ENCODE measurements around the gene ZNF816.
"Not testable (repeated sequence)": the region's sequence is repeated elsewhere in the genome, so short reads cannot be mapped to it uniquely, and the experiment has no call there.

ZNF816 gene

GRCh38 chr19:52936151-52936953 lies 26.3 kb downstream of the ZNF816 start:
- Mint-ChIP-seq H3K27me3 (ENCODE audit: low read depth) (no peaks in the 10 kb centered on the region), H3K9me3 (peaks cover 26% of the 10 kb centered on the region), H3K36me3 (ENCODE audit: low read depth) (peaks cover 60% of the 10 kb centered on the region), H3K4me3 (no peak overlapping the region), H3K4me1 (ENCODE audit: low read depth) (peaks cover 25% of the 10 kb centered on the region), H3K27ac (no peak overlapping the region)
- DNase-seq (ENCODE audit: low spot score): no peak

- Mint-ChIP-seq H3K27ac (no peak overlapping the region), H3K36me3 (ENCODE audit: low read depth) (peaks cover 59% of the 10 kb centered on the region), H3K4me1 (ENCODE audit: low read depth) (peaks cover 21% of the 10 kb centered on the region), H3K27me3 (ENCODE audit: low read depth) (no peaks in the 10 kb centered on the region), H3K4me3 (no peak overlapping the region), H3K9me3 (peaks cover 26% of the 10 kb centered on the region)
- no peak for DNase-seq (ENCODE audit: low spot score)
Measured at GRCh38 chr19:52935434-52935833, 27.2 kb downstream of the ZNF816 start.

- DNase-seq (ENCODE audit: low spot score); H3K27ac Mint-ChIP-seq; H3K4me3 Mint-ChIP-seq; H3K27me3 Mint-ChIP-seq (ENCODE audit: low read depth): not testable (repeated sequence)
- Mint-ChIP-seq H3K9me3 (peaks cover 11% of the 10 kb centered on the region), H3K4me1 (ENCODE audit: low read depth) (peaks cover 25% of the 10 kb centered on the region), H3K36me3 (ENCODE audit: low read depth) (peaks cover 40% of the 10 kb centered on the region)
Measured at GRCh38 chr19:52924641-52925040, 38.0 kb downstream of the ZNF816 start.

- H3K4me3 Mint-ChIP-seq: peak overlapping the region; percentile 95
- H3K27ac Mint-ChIP-seq: peak overlapping the region; percentile 93
- no peak for DNase-seq (ENCODE audit: low spot score)
- peaks cover 4% of the 10 kb centered on the region for H3K9me3 Mint-ChIP-seq
- peaks cover 25% of the 10 kb centered on the region for H3K4me1 Mint-ChIP-seq (ENCODE audit: low read depth)
- H3K36me3 Mint-ChIP-seq (ENCODE audit: low read depth): peaks cover 33% of the 10 kb centered on the region
- H3K27me3 Mint-ChIP-seq (ENCODE audit: low read depth): no peaks in the 10 kb centered on the region
Measured at GRCh38 chr19:52923778-52924593, 38.7 kb downstream of the ZNF816 start.

GRCh38 chr19:52922841-52923777 lies 39.6 kb downstream of the ZNF816 start, which contains the start of gene ZNF888:
ZNF888 (minus strand) TSS chr19:52923428; CDS start chr19:52917873, 5,555 bp downstream.
- no peaks in the 10 kb centered on the region for H3K9me3 Mint-ChIP-seq
- H3K27me3 Mint-ChIP-seq (ENCODE audit: low read depth): no peaks in the 10 kb centered on the region
- peak; percentile 80 for DNase-seq (ENCODE audit: low spot score)
- peak within 1 kb of the TSS; percentile 93 for H3K27ac Mint-ChIP-seq
- H3K4me3 Mint-ChIP-seq: peak within 1 kb of the TSS; percentile 95
- peaks cover 25% of the 10 kb centered on the region for H3K4me1 Mint-ChIP-seq (ENCODE audit: low read depth)
- peaks cover 26% of the 10 kb centered on the region for H3K36me3 Mint-ChIP-seq (ENCODE audit: low read depth)

GRCh38 chr19:52917531-52917930 lies 45.1 kb downstream of the ZNF816 start:
- Mint-ChIP-seq H3K36me3 (ENCODE audit: low read depth) (peaks cover 64% of the 10 kb centered on the region), H3K27ac (no peak overlapping the region), H3K27me3 (ENCODE audit: low read depth) (no peaks in the 10 kb centered on the region), H3K4me1 (ENCODE audit: low read depth) (peaks cover 15% of the 10 kb centered on the region), H3K4me3 (no peak overlapping the region), H3K9me3 (peaks cover 28% of the 10 kb centered on the region)
- no peak for DNase-seq (ENCODE audit: low spot score)

GRCh38 chr19:52910648-52911047 lies 52.0 kb downstream of the ZNF816 start:
- peaks cover 50% of the 10 kb centered on the region for H3K9me3 Mint-ChIP-seq

GRCh38 chr19:52904052-52904780 lies 58.5 kb downstream of the ZNF816 start:
- not testable (repeated sequence) for H3K27ac Mint-ChIP-seq; H3K4me1 Mint-ChIP-seq (ENCODE audit: low read depth); H3K4me3 Mint-ChIP-seq; DNase-seq (ENCODE audit: low spot score); H3K27me3 Mint-ChIP-seq (ENCODE audit: low read depth)
- H3K9me3 Mint-ChIP-seq: peaks cover 51% of the 10 kb centered on the region
- peaks cover 39% of the 10 kb centered on the region for H3K36me3 Mint-ChIP-seq (ENCODE audit: low read depth)

More at GRCh38 chr19:52910648-52911047, 52.0 kb downstream of the ZNF816 start:
- Mint-ChIP-seq H3K4me3 (no peak overlapping the region), H3K27me3 (ENCODE audit: low read depth) (no peaks in the 10 kb centered on the region), H3K27ac (no peak overlapping the region), H3K36me3 (ENCODE audit: low read depth) (peaks cover 77% of the 10 kb centered on the region), H3K4me1 (ENCODE audit: low read depth) (no peaks in the 10 kb centered on the region)
- DNase-seq (ENCODE audit: low spot score): no peak

- peaks cover 44% of the 10 kb centered on the region for H3K9me3 Mint-ChIP-seq
Measured at GRCh38 chr19:52901842-52902241, 60.8 kb downstream of the ZNF816 start.

More at GRCh38 chr19:52901842-52902241, 60.8 kb downstream of the ZNF816 start:
- peaks cover under 1% of the 10 kb centered on the region for H3K4me1 Mint-ChIP-seq (ENCODE audit: low read depth)
- no peak overlapping the region for H3K4me3 Mint-ChIP-seq
- DNase-seq (ENCODE audit: low spot score): no peak
- H3K27ac Mint-ChIP-seq: no peak overlapping the region
- peaks cover 30% of the 10 kb centered on the region for H3K36me3 Mint-ChIP-seq (ENCODE audit: low read depth)
- no peaks in the 10 kb centered on the region for H3K27me3 Mint-ChIP-seq (ENCODE audit: low read depth)
